OCI-LY7 (cell line): ENCODE data around the gene MXRA8.
"Not testable (repeated sequence)": the region's sequence is repeated elsewhere in the genome, so short reads cannot be mapped to it uniquely, and the experiment has no call there.

Experiments used
- CTCF ChIP-seq: fragments of 200-600 bp; sonication (generic); conservative IDR thresholded peaks from 2 replicates; pipeline ENCODE4 v1.5.1; 2014; ENCODE audit warnings: mild to moderate bottlenecking, antibody characterized with exemption, low read length, moderate library complexity, mixed read lengths
- EZH2phosphoT487 ChIP-seq: fragments of 200-600 bp; sonication (generic); IDR thresholded peaks from 2 replicates; pipeline ENCODE4 v1.6.1; 2018; ENCODE audit warnings: low read depth, borderline replicate concordance, mild to moderate bottlenecking, mixed run types, antibody characterized with exemption, low read length, moderate library complexity, mixed read lengths

- TF ChIP-seq CTCF, EZH2phosphoT487: not testable (repeated sequence)
These were observed 27.0 kb upstream of the MXRA8 start for GRCh38 chr1:1385339-1385738.
